Activated T-cell treated with anti-CD3 and anti-CD28 coated beads, Interleukin-2, amount 50 U/mL, for 72 hours (primary cell): Measurements from ENCODE around the gene TMA7B. TPM values are rescaled to one million over a fixed set of nuclear protein-coding genes. Genes with fewer than 3 reads are reported as not detected.
A peak's percentile ranks its signal among the peaks of the same experiment; 100 is the strongest.
"Not testable (repeated sequence)": the region's sequence is repeated elsewhere in the genome, so short reads cannot be mapped to it uniquely, and the experiment has no call there.

Experiments
- ATAC-seq, 2 donors: fragments of 150-1000 bp; cut with Tn5 transposase; replicated peaks in 1 of 2; 2 replicates each; pipeline ENCODE4 v1.10.0; 2021; ENCODE audit warnings: moderate library complexity in 2 of 2, mild to moderate bottlenecking in 1 of 2
- DNase-seq, 2 donors: peaks; one replicate each; pipeline ENCODE4 v3.0.0; 2021 to 2022; ENCODE audit warnings: mixed read lengths in 1 of 2
- H3K27ac Mint-ChIP-seq: one replicate; pipeline ENCODE4 v1.8.0; 2022; ENCODE audit warnings: mild to moderate bottlenecking, moderate library complexity, mixed read lengths
- H3K27me3 Mint-ChIP-seq: one replicate; pipeline ENCODE4 v1.8.0; 2022; ENCODE audit warnings: low read depth, mixed read lengths
- H3K36me3 Mint-ChIP-seq, 2 donors: one replicate each; pipeline ENCODE4 v1.8.0; 2022; ENCODE audit warnings: mixed read lengths in 2 of 2, mild to moderate bottlenecking in 1 of 2; ENCODE audit not compliant: insufficient read depth in 2 of 2
- H3K4me1 Mint-ChIP-seq: one replicate; pipeline ENCODE4 v1.8.0; 2022; ENCODE audit warnings: low read depth, mixed read lengths
- H3K4me3 Mint-ChIP-seq, 2 donors: one replicate each; pipeline ENCODE4 v1.8.0; 2022; ENCODE audit warnings: mild to moderate bottlenecking in 2 of 2, mixed read lengths in 2 of 2, moderate library complexity in 2 of 2
- H3K9me3 Mint-ChIP-seq, 2 donors: one replicate each; pipeline ENCODE4 v1.8.0; 2022; ENCODE audit warnings: mixed read lengths in 2 of 2
- total RNA-seq, 2 donors: library from RNA; stranded (reverse); gene quantifications; one replicate each; pipeline ENCODE4 v1.2.3, GENCODE V29; 2022

TMA7B gene
- total RNA-seq, 2 donors from 2014 or later = 1.4 to 2.5 TPM

DNA sequence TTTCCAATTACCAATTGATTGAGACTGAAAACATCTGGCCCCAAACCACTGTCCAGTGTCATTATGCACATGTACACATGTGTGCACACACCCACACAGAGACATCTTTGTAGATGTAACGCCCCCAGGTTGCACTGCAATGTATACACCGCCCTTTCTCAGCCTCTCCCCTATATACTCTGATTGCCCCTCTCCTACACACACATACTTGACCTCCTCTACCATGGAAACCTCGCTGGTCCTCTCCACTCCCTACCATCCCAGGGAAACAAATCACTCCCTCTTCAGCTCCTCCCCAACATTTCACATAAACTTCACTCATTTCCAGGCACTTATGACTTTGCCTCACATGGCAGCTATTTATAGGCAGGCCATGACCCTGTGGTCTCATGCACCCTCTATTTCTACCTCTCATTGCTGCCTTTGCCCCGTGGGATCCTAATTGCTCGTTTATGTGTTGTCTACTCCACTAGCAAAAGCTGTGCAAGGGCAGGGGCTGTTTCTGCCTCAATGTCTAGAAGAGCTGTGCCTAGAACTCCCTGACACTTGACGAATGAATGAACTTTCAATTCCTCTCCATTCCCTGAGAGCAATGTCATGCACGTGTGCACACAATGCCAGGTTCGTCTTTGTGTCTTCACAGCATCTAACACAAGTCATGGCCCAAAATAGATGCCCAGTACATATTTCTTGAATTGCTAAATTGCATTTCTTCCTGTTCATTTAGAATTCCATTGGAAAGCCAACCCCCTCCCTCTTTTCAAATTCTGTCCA lies 10.0 kb upstream of the TMA7B start:
- no peaks in the 10 kb centered on the region for H3K27me3 Mint-ChIP-seq
- H3K4me3 Mint-ChIP-seq = peak overlapping the region in 1 of 2 donors; percentile 87
- peaks cover 0 to 1% of the 10 kb centered on the region in 2 donors for H3K9me3 Mint-ChIP-seq
- H3K27ac Mint-ChIP-seq = peak overlapping the region; percentile 70
- ATAC-seq = no peak
- peaks cover 17 to 38% of the 10 kb centered on the region in 2 donors for H3K36me3 Mint-ChIP-seq
- H3K4me1 Mint-ChIP-seq = peaks cover 100% of the 10 kb centered on the region
- no peak for DNase-seq

DNA sequence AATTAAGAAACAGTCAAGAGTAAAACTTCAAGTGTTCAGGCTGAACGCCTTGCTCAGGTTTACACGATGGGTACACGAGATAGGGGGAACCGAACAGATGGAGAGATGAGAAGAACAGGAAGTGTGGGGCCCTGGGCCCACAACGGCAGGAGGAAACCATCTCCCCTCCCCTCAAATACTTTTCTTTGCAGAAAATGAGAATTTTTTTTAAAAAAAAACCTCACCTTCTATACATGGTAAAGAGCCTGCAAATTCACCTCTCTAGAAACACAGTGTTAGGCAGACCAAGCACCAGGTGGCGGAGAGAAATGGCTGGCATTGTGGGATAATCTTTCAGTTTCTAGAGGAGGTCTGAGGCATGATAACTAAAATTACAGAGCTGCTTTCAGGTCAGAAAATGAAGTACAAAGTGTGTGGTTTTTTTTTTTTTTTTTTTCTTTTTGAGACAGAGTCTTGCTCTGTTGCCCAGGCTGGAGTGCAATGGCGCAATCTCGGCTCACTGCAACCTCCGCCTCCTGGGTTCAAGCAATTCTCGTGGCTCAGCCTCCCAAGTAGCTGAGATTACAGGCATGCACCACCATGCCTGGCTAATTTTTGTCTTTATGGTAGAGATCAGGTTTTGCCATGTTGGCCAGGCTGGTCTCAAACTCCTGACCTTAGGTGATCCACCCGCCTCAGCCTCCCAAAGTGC lies 8.4 kb upstream of the TMA7B start:
- H3K27ac Mint-ChIP-seq = peak overlapping the region; percentile 70
- not testable (repeated sequence) for H3K9me3 Mint-ChIP-seq, H3K27me3 Mint-ChIP-seq
- ATAC-seq (peak; percentile 61 to 74), DNase-seq (peak in 1 of 2 donors; percentile 35)
- peak overlapping the region; percentile 61 to 87 for H3K4me3 Mint-ChIP-seq
- H3K4me1 Mint-ChIP-seq = peaks cover 99% of the 10 kb centered on the region
- peaks cover 19 to 42% of the 10 kb centered on the region in 2 donors for H3K36me3 Mint-ChIP-seq

DNA sequence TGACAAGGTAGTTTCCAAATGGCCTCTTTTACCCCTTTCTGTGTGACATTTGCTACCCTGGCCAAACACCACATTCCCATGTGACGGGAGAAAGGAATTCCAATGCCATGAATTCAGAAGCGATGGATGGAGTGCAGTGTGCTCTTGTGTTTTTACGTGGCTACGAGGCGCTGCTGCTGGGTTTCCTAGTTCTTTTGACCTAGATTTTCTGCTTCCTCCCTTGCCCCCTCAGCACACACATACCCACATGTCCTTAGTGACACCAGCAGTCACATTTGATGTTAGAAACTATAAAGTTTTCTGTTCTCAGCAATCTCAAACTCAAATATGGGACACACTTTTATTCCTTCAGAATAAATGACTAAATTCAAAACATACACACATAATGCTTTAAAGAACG lies 7.8 kb upstream of the TMA7B start:
- peak overlapping the region; percentile 61 to 87 for H3K4me3 Mint-ChIP-seq
- H3K4me1 Mint-ChIP-seq = peaks cover 99% of the 10 kb centered on the region
- H3K9me3 Mint-ChIP-seq = peaks cover 0 to 1% of the 10 kb centered on the region in 2 donors
- DNase-seq (no peak), ATAC-seq (no peak)
- peaks cover 19 to 48% of the 10 kb centered on the region in 2 donors for H3K36me3 Mint-ChIP-seq
- peak overlapping the region; percentile 43 for H3K27ac Mint-ChIP-seq
- no peaks in the 10 kb centered on the region for H3K27me3 Mint-ChIP-seq

DNA sequence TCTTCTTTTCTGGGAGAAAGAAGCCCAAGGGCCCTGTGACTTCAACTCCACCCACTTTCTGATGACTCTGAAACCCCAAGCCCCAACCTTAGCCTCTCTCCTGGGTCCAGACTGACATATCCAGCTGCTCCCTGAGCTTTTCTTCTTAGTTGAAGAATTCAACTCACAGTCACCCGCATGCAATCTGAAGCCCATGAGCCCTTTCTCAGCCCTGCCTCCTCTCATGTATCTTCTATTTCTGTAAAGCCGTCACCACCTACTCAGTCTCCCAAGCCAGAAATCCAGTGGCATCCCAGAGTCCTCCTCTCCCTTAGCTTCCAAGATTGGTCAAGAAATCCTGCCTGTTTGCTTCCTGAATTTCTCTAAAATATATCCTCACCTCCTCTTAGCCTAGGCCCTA lies 7.1 kb upstream of the TMA7B start:
- Mint-ChIP-seq H3K4me1 (peaks cover 99% of the 10 kb centered on the region), H3K4me3 (peak overlapping the region; percentile 43 to 87), H3K27ac (peak overlapping the region; percentile 43)

DNA sequence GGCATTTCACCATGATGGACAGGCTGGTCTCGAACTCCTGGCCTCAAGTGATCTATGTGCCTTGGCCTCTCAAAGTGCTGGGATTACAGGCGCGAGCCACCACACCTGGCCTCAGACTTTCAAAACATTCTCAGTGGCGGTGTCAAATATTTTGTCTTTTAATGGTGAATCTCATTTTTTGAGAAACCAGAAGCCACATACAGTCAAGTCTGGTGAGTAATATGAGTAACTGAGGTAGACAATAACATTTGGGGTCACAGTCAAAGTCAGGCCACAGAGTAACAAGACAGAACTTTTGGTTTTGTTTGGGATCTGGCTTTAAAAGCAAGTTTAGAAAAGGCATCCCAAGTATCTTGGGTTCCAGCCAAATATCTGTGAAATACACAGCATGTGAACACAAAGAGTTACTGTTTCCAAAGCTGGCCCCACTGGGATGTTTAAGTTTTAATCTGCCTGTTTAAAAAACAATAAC lies 5.6 kb upstream of the TMA7B start:
- ATAC-seq (peak; percentile 66 to 73), DNase-seq (peak; percentile 35 to 53)
- Mint-ChIP-seq H3K4me3 (peak overlapping the region in 1 of 2 donors; percentile 23), H3K9me3 (peaks cover 0 to 1% of the 10 kb centered on the region in 2 donors), H3K27me3 (no peaks in the 10 kb centered on the region), H3K4me1 (peaks cover 99% of the 10 kb centered on the region), H3K27ac (peak overlapping the region; percentile 8), H3K36me3 (peaks cover 28 to 58% of the 10 kb centered on the region in 2 donors)

More for the DNA sequence above, 7.1 kb upstream of the TMA7B start:
- DNase-seq = no peak
- H3K36me3 Mint-ChIP-seq = peaks cover 21 to 53% of the 10 kb centered on the region in 2 donors
- ATAC-seq = no peak
- H3K27me3 Mint-ChIP-seq = no peaks in the 10 kb centered on the region
- peaks cover 0 to 1% of the 10 kb centered on the region in 2 donors for H3K9me3 Mint-ChIP-seq

DNA sequence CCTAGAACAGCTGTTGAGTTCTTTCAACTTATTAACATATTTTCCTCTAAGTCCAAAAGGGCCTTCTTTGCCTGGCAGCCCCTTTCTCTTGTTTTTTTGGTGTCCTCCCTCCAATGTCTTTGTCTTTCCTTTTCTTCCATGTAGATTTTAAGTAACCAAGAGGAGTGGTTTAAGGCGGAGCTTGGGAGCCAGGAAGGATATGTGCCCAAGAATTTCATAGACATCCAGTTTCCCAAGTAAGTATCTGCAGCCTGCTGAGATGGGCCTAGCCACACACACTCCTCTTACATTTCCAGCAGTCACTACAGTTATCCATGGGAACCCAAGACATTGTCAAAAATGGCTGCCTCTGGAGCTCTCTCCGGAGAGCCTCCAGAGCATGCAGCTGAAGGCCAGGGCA lies 4.5 kb upstream of the TMA7B start:
- peaks cover 0 to 1% of the 10 kb centered on the region in 2 donors for H3K9me3 Mint-ChIP-seq
- ATAC-seq (no peak), DNase-seq (no peak)
- no peaks in the 10 kb centered on the region for H3K27me3 Mint-ChIP-seq
- peaks cover 29 to 60% of the 10 kb centered on the region in 2 donors for H3K36me3 Mint-ChIP-seq
- no peak overlapping the region for H3K27ac Mint-ChIP-seq
- H3K4me1 Mint-ChIP-seq = peaks cover 99% of the 10 kb centered on the region
- H3K4me3 Mint-ChIP-seq = no peak overlapping the region

DNA sequence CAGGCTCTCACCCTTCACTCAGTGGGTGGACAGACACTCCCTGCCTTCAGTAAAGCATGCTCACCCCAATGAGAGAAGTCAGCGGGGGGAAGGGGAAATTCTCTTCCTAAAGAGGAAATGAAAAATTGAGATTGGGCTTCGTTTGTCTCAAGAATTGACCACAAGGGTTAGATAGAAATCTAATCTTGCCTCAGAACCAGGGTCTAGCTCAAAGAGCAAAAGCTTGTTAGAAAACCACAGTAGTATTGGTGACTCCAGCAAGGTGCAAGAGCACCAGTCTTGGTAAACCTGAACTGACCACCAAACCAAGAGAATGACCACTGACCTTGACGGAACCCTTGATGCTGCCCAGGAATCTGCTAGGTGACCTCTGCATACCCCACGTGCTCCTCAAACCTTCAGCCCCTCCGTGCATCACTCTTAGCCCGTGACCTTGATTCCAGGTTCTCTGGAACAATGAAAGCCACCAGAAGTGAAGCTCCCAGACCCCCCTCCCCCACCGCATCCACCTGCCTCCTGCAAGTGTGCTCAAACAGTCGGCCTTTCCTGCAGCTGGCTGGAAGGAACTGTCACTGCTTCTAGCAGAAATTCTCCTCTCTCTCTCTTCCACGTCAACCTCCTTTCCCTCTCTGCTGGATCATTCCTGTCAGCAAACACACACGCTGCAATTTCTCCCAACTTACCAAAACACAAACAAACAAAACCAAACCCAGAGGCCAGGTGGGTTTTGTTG lies 3.1 kb upstream of the TMA7B start:
- Mint-ChIP-seq H3K4me3 (no peak overlapping the region), H3K4me1 (peaks cover 99% of the 10 kb centered on the region), H3K27ac (peak overlapping the region; percentile 6), H3K27me3 (no peaks in the 10 kb centered on the region), H3K9me3 (peaks cover 0 to 1% of the 10 kb centered on the region in 2 donors), H3K36me3 (peaks cover 25 to 60% of the 10 kb centered on the region in 2 donors)
- ATAC-seq (no peak), DNase-seq (no peak)

DNA sequence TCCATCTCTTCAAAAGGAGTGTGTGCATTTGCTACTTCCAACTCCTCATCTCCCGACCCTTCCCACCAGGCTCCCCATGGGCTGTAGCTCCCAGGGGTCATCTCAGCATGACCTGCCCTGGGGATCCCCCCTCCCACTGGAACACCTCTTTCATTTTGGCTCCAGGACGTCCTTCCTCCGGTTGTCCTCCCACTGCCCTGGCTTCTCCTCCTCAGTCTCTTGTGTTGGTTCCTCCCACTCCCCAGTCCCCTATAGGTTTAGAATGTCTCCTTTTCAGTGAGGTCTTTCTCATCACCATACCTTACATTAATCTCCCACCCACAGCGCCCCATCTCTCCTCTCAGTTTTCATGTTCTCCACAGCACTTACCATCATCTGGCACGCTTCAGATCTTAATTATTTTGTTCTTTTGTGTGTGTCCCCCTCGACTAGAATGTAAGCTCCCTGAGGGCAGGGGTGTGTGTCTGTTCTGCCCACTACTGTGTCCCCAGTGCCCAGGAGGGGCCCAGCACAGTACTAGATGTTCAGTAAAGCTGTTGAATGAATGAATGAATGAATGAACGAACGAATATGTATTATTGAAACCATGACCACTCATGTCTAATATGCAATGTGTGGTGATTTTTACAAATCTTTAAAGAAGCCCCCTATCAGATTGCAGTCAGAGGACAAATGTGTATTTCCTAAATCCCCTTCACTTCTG lies 2.0 kb upstream of the TMA7B start:
- H3K36me3 Mint-ChIP-seq = peaks cover 24 to 60% of the 10 kb centered on the region in 2 donors
- H3K27me3 Mint-ChIP-seq = no peaks in the 10 kb centered on the region
- peak overlapping the region; percentile 67 for H3K27ac Mint-ChIP-seq
- peaks cover 95% of the 10 kb centered on the region for H3K4me1 Mint-ChIP-seq
- H3K4me3 Mint-ChIP-seq = no peak overlapping the region
- ATAC-seq = no peak
- no peak for DNase-seq
- H3K9me3 Mint-ChIP-seq = peaks cover 0 to 1% of the 10 kb centered on the region in 2 donors

DNA sequence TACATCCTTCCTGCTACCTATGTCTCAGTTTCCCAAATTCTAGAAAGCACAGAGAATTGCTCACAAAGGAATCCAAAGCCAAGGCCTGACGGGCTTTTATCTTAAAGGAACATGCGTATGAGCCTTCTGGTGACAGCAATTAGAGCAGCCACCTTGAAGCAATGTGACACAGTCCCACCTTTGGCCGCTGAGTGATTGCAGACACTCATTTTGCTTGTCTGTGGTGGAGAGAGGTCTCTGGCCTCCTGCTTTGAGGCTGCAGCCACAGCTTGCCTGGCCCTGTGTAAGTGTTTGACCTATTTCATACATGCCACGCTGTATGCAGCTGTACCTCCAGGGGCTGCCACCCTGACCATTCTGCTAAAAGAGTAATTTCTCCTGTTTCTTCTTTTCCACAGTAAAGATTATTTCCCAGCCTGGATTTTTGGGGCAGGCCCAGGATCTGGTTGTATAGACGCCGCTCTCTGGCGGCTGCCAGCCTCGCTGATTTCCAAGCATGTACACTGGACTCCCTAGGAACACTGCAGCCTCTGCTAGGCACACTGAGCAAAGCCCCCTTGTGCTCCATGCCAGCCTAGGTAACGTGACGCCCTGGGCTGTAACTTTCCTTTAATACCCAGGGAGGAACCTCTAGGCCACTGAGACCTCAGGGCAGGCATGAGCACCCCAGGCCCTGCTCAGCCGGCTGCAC lies 1.1 kb upstream of the TMA7B start:
- Mint-ChIP-seq H3K9me3 (no peaks in the 10 kb centered on the region), H3K4me3 (peak overlapping the region; percentile 27 to 50), H3K27ac (peak overlapping the region; percentile 67), H3K27me3 (no peaks in the 10 kb centered on the region), H3K36me3 (peaks cover 21 to 59% of the 10 kb centered on the region in 2 donors), H3K4me1 (peaks cover 91% of the 10 kb centered on the region)
- DNase-seq (peak in 1 of 2 donors; percentile 30), ATAC-seq (peak in 1 of 2 donors; percentile 5)

DNA sequence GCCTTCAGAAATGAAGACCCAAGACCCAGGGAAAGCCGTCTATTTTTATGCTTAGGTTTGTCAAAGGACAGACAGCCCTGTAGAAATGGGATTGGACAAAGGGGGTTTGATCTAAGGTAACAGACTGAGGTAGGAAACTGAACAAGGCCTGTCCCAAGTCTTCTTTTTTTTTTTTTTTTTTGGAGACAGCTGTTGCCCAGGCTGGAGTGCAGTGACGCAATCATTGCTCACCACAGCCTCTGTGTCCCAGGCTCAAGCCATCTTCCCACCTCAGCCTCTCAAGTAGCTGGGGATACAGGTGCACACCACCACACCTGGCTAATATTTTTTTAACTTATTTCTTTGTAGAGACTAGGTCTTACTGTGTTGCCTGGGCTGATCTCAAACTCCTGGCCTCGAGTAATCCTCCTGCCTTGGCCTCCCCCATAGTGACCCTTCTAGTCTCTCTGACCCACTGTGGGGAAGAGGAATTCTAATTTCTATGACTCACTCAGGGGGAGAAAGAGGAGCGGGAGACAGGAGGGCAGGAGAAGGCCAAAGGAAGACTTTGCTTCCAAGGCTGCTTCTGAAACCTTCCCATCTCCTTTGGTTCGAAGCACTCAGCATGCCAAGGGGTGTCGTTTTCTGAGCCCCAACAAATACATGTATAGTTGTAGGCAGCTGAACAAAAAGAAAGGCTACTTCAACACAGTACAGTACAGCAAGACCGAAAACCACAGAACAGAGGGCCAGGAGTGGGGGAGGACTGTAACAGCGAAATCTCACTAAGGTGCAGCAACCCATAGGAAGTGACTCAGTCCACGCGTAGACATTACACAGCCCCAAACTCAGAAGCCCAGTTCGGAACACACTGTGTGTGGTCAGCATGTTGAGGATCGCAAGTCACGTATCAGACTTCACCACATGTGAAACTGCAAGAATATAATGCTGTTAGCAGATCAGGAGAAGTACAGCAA lies 872 bp downstream of the TMA7B start:
- Mint-ChIP-seq H3K27ac (peak overlapping the region; percentile 92), H3K36me3 (peaks cover 22 to 56% of the 10 kb centered on the region in 2 donors), H3K4me3 (peak overlapping the region; percentile 75 to 89), H3K9me3 (no peaks in the 10 kb centered on the region), H3K4me1 (peaks cover 71% of the 10 kb centered on the region), H3K27me3 (no peaks in the 10 kb centered on the region)
- DNase-seq = peak; percentile 82 to 88
- ATAC-seq = peak; percentile 98

DNA sequence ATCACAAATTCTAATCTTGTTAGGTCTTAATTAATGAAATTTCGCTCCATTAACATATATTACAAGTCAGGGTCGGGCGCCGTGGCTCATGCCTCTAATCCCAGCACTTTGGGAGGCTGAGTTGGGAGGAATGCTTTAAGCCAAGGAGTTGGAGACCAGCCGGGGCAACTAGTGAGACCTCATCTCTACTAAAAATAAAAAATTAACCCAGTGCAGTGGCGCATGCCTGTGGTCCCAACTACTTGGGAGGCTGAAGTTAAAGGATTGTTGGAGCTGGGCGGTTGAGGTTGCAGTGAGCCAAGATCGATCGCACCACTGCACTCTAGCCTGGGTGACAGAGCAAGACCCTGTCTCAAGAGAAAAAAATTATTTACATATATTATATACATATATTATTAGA lies 1.9 kb downstream of the TMA7B start:
- peaks cover 22 to 53% of the 10 kb centered on the region in 2 donors for H3K36me3 Mint-ChIP-seq
- H3K4me3 Mint-ChIP-seq = peak overlapping the region; percentile 75 to 89
- H3K9me3 Mint-ChIP-seq = no peaks in the 10 kb centered on the region
- ATAC-seq = no peak
- no peak for DNase-seq
- peak overlapping the region; percentile 92 for H3K27ac Mint-ChIP-seq
- no peaks in the 10 kb centered on the region for H3K27me3 Mint-ChIP-seq
- peaks cover 62% of the 10 kb centered on the region for H3K4me1 Mint-ChIP-seq
